ENCODE measurements around the gene DACH1.

The DACH1 gene

GRCh38 chr13:71524613-71525304 lies 342.2 kb downstream of the DACH1 start:
- no peak for DNase-seq

- no peak for DNase-seq
Measured at GRCh38 chr13:71524245-71524612, 342.8 kb downstream of the DACH1 start.

GRCh38 chr13:71522941-71523526 lies 344.0 kb downstream of the DACH1 start:
- no peak for DNase-seq

GRCh38 chr13:71517004-71517403 lies 350.0 kb downstream of the DACH1 start:
- DNase-seq = no peak

- no peak for DNase-seq
Measured at GRCh38 chr13:71516521-71516920, 350.5 kb downstream of the DACH1 start.

- no peak for DNase-seq
Measured at GRCh38 chr13:71515744-71516038, 351.3 kb downstream of the DACH1 start.

- no peak for DNase-seq
Measured at GRCh38 chr13:71514900-71515743, 351.9 kb downstream of the DACH1 start.

GRCh38 chr13:71513411-71514033 lies 353.5 kb downstream of the DACH1 start:
- no peak for DNase-seq

GRCh38 chr13:71503781-71504180 lies 363.2 kb downstream of the DACH1 start:
- no peak for DNase-seq

- no peak for DNase-seq
Measured at GRCh38 chr13:71499944-71500514, 367.0 kb downstream of the DACH1 start.

GRCh38 chr13:71499235-71499634 lies 367.8 kb downstream of the DACH1 start:
- DNase-seq = no peak

- no peak for DNase-seq
Measured at GRCh38 chr13:71493189-71493588, 373.8 kb downstream of the DACH1 start.

- DNase-seq = no peak
Measured at GRCh38 chr13:71492346-71492871, 374.6 kb downstream of the DACH1 start.

GRCh38 chr13:71491010-71491409 lies 376.0 kb downstream of the DACH1 start:
- no peak for DNase-seq

GRCh38 chr13:71489041-71489440 lies 378.0 kb downstream of the DACH1 start:
- no peak for DNase-seq

- no peak for DNase-seq
Measured at GRCh38 chr13:71488201-71488600, 378.8 kb downstream of the DACH1 start.

- DNase-seq = no peak
Measured at GRCh38 chr13:71485913-71486312, 381.1 kb downstream of the DACH1 start.

- DNase-seq = no peak
Measured at GRCh38 chr13:71483733-71484132, 383.3 kb downstream of the DACH1 start.

GRCh38 chr13:71481501-71481900 lies 385.5 kb downstream of the DACH1 start:
- DNase-seq = no peak

- no peak for DNase-seq
Measured at GRCh38 chr13:71481046-71481445, 386.0 kb downstream of the DACH1 start.

- no peak for DNase-seq
Measured at GRCh38 chr13:71477735-71478134, 389.3 kb downstream of the DACH1 start.

- DNase-seq = no peak
Measured at GRCh38 chr13:71474936-71475335, 392.1 kb downstream of the DACH1 start.

GRCh38 chr13:71469626-71470025 lies 397.4 kb downstream of the DACH1 start:
- DNase-seq = no peak

Data from islet precursor cell (in vitro differentiated cells).